OCI-LY3 (cell line): ENCODE results near the gene PEX3.

Source experiments
- H2AFZ ChIP-seq: fragments of 200-600, 300-600 bp; shearing (Covaris generic); 2 replicates; pipeline ENCODE4 v1.6.0; 2014; ENCODE audit warnings: antibody characterized with exemption, low read depth, low read length
- H3K27ac ChIP-seq: fragments of 200-600, 300-600 bp; sonication (generic); 2 replicates; pipeline ENCODE4 v1.5.1; 2014; ENCODE audit warnings: mild to moderate bottlenecking, low read length, moderate library complexity, mixed read lengths
- H3K27me3 ChIP-seq: fragments of 200-600, 300-600 bp; sonication (generic); 2 replicates; pipeline ENCODE4 v1.6.1; 2014; ENCODE audit warnings: low read depth, low read length, mixed read lengths
- H3K36me3 ChIP-seq: fragments of 200-600, 300-600 bp; sonication (generic); replicated peaks from 2 replicates; pipeline ENCODE3; 2014; ENCODE audit warnings: low read depth, low read length, mixed read lengths
- H3K4me1 ChIP-seq: fragments of 300-600, 200-600 bp; sonication (generic); 2 replicates; pipeline ENCODE4 v1.6.1; 2014; ENCODE audit warnings: low read length, mixed read lengths
- H3K4me2 ChIP-seq: fragments of 200-600, 300-600 bp; sonication (generic); 2 replicates; pipeline ENCODE4 v1.6.1; 2014; ENCODE audit warnings: low read length, mixed read lengths
- H3K4me3 ChIP-seq: fragments of 300-600, 200-600 bp; sonication (generic); 2 replicates; pipeline ENCODE4 v1.5.1; 2014; ENCODE audit warnings: antibody characterized with exemption, mild to moderate bottlenecking, low read length, moderate library complexity
- H3K79me2 ChIP-seq: fragments of 300-600, 200-600 bp; shearing (Covaris generic); 2 replicates; pipeline ENCODE4 v1.6.1; 2014; ENCODE audit warnings: mild to moderate bottlenecking, low read length, mixed read lengths
- H3K9ac ChIP-seq: fragments of 300-600, 200-600 bp; shearing (Covaris generic); 2 replicates; pipeline ENCODE4 v1.6.0; 2014; ENCODE audit warnings: mild to moderate bottlenecking, low read length, moderate library complexity
- H3K9me3 ChIP-seq: fragments of 200-600, 300-600 bp; shearing (Covaris generic); 2 replicates; pipeline ENCODE4 v1.6.1; 2014; ENCODE audit warnings: low read length, mixed read lengths; ENCODE audit not compliant: insufficient read depth
- H4K20me1 ChIP-seq: fragments of 200-600, 300-600 bp; sonication (generic); 2 replicates; pipeline ENCODE4 v1.6.1; 2016; ENCODE audit warnings: low read length, mixed read lengths; ENCODE audit not compliant: insufficient read depth
- EZH2phosphoT487 ChIP-seq: fragments of 200-600 bp; shearing (Covaris generic); IDR thresholded peaks from 2 replicates; pipeline ENCODE4 v1.6.1; 2018; ENCODE audit warnings: antibody characterized with exemption, mixed run types, low read depth
- TF ChIP-seq, protein P1 (sequence below): fragments of 200-600, 300-600 bp; sonication (generic); IDR thresholded peaks from 2 replicates; pipeline ENCODE4 v1.5.1; 2014; ENCODE audit warnings: antibody characterized with exemption, low read length, low read depth

PEX3 gene

DNA sequence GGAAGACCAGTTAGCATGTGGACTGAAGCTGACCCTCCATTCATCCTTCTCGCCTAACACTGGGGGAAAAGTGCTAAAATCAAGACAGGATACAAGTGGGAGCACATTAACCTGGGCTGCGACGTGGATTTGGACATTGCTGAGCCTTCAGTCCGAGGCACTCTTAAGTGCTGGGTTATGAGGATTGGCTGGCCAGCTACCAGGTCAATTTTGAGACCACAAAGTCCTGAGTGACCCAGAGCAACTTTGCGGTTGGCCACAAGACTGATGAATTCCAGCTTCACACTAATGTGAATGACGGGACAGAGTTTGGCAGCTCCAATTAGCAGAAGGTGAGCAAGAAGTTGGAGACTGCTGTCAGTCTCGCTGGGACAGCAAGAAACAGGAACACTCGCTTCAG is 40.2 kb downstream of the PEX3 start:
- H3K79me2 ChIP-seq, result no peaks in the 10 kb centered on the region
- no peaks in the 10 kb centered on the region for H3K36me3 ChIP-seq
- H3K4me1 ChIP-seq, result no peaks in the 10 kb centered on the region
- no peaks in the 10 kb centered on the region for H3K27me3 ChIP-seq
- H3K9me3 ChIP-seq, result no peaks in the 10 kb centered on the region
- no peak for TF ChIP-seq EZH2phosphoT487
- TF ChIP-seq, protein P1, sequence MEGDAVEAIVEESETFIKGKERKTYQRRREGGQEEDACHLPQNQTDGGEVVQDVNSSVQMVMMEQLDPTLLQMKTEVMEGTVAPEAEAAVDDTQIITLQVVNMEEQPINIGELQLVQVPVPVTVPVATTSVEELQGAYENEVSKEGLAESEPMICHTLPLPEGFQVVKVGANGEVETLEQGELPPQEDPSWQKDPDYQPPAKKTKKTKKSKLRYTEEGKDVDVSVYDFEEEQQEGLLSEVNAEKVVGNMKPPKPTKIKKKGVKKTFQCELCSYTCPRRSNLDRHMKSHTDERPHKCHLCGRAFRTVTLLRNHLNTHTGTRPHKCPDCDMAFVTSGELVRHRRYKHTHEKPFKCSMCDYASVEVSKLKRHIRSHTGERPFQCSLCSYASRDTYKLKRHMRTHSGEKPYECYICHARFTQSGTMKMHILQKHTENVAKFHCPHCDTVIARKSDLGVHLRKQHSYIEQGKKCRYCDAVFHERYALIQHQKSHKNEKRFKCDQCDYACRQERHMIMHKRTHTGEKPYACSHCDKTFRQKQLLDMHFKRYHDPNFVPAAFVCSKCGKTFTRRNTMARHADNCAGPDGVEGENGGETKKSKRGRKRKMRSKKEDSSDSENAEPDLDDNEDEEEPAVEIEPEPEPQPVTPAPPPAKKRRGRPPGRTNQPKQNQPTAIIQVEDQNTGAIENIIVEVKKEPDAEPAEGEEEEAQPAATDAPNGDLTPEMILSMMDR, result no peak
- H4K20me1 ChIP-seq, result no peaks in the 10 kb centered on the region
- H3K27ac ChIP-seq, result no peak overlapping the region
- H3K9ac ChIP-seq, result no peak overlapping the region
- no peak overlapping the region for H3K4me2 ChIP-seq
- H2AFZ ChIP-seq, result no peak overlapping the region
- H3K4me3 ChIP-seq, result no peak overlapping the region

DNA sequence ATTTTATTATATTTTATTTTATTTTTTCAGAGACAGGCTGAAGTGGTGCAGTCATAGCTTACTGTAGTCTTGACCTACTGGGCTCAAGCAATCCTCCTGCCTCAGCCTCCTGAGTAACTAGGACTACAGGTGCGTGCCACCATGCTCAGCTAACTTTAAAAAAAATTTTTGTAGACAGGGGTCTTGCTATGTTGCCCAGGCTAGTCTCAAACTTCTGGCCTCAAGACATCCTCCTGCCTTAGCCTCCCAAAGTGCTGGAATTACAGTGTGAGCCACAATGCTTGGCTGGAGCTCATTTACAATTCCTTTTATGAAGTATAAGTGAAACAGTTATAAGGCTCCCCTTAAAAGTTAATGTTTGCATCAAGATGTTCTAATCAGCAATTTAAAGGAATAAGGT is 46.4 kb downstream of the PEX3 start:
- Histone ChIP-seq H3K4me1 (peaks cover 10% of the 10 kb centered on the region), H3K9me3 (no peaks in the 10 kb centered on the region), H4K20me1 (no peaks in the 10 kb centered on the region), H3K4me3 (no peak overlapping the region), H3K9ac (no peak overlapping the region), H3K27ac (no peak overlapping the region), H3K27me3 (no peaks in the 10 kb centered on the region), H2AFZ (no peak overlapping the region), H3K4me2 (no peak overlapping the region), H3K79me2 (no peaks in the 10 kb centered on the region), H3K36me3 (peaks cover 4% of the 10 kb centered on the region)
- TF ChIP-seq EZH2phosphoT487, result no peak
- TF ChIP-seq, protein P1, result no peak

GRCh38 chr6:143498428-143498827 is 47.8 kb downstream of the PEX3 start:
- Histone ChIP-seq H3K27me3 (no peaks in the 10 kb centered on the region), H4K20me1 (no peaks in the 10 kb centered on the region), H3K4me2 (no peak overlapping the region), H2AFZ (no peak overlapping the region), H3K36me3 (peaks cover 4% of the 10 kb centered on the region), H3K4me1 (peaks cover 10% of the 10 kb centered on the region), H3K79me2 (no peaks in the 10 kb centered on the region), H3K9me3 (no peaks in the 10 kb centered on the region), H3K27ac (no peak overlapping the region), H3K4me3 (no peak overlapping the region), H3K9ac (no peak overlapping the region)
- TF ChIP-seq EZH2phosphoT487, result no peak
- TF ChIP-seq, protein P1, result no peak

GRCh38 chr6:143501851-143502250 is 51.2 kb downstream of the PEX3 start:
- Histone ChIP-seq H3K9ac (no peak overlapping the region), H3K27ac (no peak overlapping the region), H4K20me1 (no peaks in the 10 kb centered on the region), H3K4me3 (no peak overlapping the region), H2AFZ (no peak overlapping the region), H3K79me2 (no peaks in the 10 kb centered on the region), H3K4me1 (peaks cover 35% of the 10 kb centered on the region), H3K36me3 (peaks cover 15% of the 10 kb centered on the region), H3K4me2 (peak overlapping the region; percentile 18; the same call in 1 of the 2 replicates), H3K9me3 (no peaks in the 10 kb centered on the region), H3K27me3 (no peaks in the 10 kb centered on the region)
- TF ChIP-seq EZH2phosphoT487, result no peak
- TF ChIP-seq, protein P1, result peak; percentile 50
